ENCODE measurements around the gene RNF148.

RNF148 gene, protein sequence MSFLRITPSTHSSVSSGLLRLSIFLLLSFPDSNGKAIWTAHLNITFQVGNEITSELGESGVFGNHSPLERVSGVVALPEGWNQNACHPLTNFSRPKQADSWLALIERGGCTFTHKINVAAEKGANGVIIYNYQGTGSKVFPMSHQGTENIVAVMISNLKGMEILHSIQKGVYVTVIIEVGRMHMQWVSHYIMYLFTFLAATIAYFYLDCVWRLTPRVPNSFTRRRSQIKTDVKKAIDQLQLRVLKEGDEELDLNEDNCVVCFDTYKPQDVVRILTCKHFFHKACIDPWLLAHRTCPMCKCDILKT

DNA sequence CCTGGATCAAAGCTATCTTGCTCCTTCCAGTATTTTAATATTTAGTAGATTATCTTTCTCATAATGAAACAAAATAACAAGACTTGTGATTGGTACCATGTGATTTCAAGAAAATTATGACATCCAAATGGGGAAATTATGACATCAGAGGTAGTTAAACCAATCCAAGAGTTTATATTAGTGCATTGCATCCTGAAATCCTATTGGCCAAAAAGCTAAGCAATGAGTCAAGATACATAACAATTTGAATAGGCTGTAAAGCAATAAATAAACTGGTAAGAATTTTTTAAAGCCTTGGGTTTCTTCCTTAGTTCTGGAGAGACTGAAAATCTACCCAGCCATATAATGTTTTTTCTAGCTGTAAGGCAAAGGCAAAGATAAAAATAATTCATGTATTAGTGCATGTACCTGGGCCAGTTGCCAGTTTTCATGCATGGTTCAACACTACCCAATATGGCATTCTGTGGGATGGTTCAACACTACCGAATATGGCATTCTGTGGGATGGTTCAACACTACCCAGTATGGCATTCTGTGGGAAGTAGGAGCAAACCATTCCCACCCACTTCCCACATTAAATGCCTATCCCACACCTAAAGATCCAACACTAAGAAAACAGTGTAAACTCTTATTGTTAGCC lies at the start of gene RNF148:
TSS of gene RNF148 (minus strand) at position 51 of the 639 bp plus-strand sequence. CDS start 172 bp downstream, outside the sequence.
- DNase-seq (ENCODE audit: low spot score): no peak

DNA sequence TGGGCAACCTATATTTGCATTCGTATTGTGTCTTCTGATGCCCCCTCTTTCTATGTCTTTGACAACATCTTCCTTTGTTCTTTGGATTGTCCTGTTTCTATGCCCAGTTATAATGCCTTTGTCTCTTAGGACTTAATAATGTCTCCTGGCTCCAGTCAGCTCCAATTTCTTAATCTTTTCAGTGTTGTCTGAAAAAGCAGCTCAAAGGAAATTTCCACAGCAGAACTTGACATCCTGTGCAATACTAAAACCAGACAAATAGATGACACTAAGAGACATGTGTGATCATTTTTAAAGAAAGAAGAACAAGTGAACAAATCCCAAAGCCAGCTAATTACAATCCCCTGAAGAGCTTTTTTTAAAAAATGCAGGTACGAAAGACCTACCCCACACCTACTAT lies 47.7 kb upstream of the RNF148 start:
- no peak for DNase-seq (ENCODE audit: low spot score)

DNA sequence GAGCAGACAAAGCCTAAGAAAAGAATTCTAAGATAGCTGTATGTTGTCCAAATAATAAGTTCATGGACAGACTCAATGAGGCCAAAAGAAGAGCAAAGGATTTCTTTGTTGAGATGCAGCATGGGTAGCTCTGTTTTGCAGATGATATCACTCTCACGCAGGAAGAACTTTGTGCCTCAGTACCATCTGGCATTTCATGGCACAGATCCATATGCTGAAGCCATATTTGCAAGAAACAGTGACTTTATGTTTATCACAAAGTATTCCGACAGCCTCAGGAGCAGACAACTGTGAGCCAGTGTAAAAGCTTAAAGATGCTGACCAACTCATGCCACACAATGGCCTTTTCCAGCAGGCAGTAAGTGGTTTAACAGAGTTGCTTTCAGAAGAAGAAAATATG lies 45.5 kb upstream of the RNF148 start:
- no peak for DNase-seq (ENCODE audit: low spot score)

DNA sequence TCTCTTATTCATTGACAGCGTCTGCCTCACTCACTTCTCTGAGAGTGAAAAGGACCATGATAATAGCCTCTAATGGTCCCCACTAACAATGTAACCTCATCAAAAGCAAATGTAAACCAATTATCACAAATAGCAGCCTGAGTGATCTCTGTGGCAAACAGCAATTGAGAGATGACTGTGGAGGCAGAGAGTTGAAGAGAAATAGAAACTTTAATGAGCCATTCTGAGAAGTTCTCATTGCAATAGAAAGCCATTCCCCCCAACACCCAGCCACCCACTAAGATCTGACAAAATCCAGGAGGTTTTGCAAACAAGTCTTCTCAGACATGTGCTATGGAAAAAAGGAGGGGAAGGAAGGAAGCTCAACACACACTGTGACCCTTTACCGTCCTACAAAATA lies 44.2 kb upstream of the RNF148 start:
- DNase-seq (ENCODE audit: low spot score): no peak

DNA sequence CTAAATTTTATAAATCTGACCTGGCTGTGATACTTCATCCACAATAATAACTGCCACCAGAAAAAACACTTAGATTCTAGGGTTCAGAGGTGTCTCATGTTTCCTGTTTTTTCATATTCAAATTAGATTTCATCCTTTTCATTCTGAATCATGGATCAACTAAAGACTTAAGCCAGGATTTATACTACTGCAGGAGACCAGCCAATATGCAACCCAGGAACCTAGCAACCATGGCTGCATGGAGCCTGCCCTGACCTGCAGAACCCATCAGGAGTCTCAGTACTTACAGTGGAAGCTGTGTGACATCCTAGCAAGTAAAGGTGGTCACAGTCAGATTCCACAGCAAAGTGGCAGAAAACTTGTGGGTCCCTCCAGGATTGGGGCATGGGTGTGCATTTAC lies 40.5 kb upstream of the RNF148 start:
- no peak for DNase-seq (ENCODE audit: low spot score)

DNA sequence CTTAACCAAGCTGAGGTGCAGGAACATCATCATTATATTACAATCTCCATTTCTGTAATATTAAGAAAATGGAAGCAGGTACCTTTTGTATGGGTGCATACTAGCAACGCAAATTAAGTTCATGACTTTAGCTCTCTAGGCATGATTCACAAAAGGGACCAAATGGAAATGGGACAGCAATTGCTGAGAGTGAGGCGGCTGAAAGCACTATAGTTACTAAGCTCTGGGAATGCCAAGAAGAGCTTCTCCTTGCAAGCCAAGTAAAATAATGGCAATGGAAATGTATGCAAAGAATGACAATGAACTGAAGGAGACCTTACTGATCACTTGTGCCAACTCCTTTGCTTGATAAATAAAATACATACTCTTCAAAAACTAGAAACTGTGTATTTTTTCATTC lies 36.2 kb upstream of the RNF148 start:
- no peak for DNase-seq (ENCODE audit: low spot score)

DNA sequence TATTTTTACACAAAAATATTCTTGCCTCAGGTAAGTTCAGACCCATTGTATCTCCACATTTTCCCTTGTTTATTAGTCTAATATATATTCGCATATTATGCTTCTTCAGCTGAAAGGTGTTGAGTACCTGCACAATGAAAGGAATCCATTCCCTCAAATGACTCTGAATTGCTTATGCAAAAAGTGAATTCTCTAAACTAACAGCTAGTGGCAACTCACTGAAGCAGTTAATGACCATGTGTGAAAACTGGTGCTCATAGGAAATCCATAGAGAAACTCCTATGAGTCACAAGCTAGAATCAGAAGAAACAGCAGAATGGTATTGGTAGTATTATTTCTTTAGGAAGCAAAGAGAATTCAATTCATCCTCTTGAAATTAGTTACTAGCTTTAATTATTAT lies 33.5 kb upstream of the RNF148 start:
- no peak for DNase-seq (ENCODE audit: low spot score)

DNA sequence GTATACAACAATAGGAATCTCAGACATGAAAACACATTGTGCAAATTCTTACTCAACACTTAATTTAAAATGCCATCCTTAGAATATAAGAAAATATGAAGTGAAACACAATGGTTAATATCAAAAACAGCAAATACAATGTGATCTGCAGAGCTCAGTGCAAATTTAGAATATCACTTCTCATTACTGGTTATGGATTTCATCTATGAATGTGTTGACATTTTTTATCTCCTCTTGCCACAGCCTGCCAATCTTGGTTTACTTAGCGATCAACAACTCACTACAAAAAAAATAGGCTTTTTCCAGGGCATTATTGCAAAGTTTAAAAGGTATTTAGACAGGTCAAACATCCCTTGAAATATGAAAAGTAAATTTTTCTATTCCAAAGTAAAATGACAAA lies 25.0 kb upstream of the RNF148 start:
- DNase-seq (ENCODE audit: low spot score): no peak

DNA sequence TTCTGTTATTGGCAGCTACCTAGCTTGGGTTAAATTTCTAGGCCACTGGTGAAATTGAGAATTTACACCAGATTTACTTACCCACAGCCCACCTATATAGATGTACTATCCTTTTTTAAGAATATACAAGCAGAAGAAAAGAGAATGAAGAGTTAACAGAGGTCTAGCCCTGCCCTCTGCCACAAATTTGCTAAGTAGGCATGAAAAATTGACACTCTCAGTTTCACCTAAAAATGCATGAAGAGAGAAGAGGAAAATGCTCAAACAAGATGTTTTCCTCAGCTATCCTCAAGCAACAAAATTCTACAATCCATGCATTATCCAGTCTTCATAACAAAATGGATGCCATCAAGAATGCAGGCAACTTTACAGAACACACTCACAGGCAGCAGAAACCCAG lies 24.6 kb upstream of the RNF148 start:
- no peak for DNase-seq (ENCODE audit: low spot score)

DNA sequence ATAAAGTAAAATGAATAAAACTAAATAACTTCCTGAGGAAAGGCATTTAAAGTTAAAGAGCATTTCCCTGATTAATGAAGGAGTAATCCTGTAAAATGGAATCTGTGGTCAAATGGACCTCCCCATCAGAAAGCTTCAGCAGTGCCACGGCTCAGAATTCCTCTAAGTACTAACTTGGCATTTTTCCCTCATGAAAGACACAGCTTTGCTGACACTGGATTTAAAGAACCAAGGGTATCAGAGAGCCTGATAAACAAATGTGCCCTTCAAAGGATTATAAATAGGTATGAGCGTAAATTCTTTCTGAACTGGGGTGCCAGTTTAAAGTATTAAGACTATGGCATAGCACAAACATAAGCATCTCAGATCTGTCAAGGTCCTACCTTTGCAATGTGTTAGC lies 24.2 kb upstream of the RNF148 start:
- DNase-seq (ENCODE audit: low spot score): no peak

DNA sequence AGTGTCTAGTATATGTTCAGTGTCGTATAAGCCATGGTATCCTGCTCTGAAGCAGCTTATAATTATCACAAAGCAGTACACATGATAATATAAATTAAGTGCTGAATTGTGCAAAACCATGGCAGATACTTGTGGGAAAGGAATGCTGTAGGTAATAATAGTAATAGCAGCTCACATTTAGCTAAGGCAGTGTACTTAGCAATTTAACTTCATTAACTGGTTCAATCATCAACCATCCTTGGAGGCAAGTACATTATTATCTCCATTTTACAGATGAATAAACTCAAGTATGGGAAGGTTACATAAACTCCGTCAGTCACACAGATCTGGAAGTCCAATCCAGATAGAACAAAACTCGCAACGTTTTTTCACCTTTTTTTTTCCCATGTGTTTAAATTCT lies 21.6 kb upstream of the RNF148 start:
- no peak for DNase-seq (ENCODE audit: low spot score)

DNA sequence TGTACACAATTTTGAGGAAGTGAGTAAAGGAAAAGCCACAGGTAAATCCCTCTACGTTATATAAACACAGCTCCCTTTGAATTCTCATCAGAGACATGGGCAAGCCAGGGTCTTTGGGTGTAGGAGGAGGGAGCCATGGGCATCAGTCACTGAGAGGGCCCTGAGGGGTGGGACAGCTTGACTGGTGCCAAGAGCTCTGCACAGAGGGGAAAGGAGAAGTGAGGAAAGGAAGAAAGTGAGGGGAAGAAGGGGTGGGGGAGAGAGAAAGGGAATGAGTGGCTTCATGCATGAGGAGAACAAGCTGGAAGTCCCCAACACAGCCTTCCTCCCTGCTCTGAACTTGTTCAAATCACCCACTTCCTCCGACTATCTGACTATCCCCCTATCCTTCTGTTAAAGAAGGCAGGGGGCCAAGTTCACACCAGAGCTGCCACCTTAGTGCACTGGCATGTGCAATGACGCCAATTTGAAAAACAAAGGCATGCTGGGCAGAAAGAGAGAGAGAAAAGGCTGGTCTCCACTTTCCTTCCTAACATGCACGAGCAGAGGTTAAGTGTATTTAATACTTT lies 16.4 kb upstream of the RNF148 start:
- DNase-seq (ENCODE audit: low spot score): no peak

DNA sequence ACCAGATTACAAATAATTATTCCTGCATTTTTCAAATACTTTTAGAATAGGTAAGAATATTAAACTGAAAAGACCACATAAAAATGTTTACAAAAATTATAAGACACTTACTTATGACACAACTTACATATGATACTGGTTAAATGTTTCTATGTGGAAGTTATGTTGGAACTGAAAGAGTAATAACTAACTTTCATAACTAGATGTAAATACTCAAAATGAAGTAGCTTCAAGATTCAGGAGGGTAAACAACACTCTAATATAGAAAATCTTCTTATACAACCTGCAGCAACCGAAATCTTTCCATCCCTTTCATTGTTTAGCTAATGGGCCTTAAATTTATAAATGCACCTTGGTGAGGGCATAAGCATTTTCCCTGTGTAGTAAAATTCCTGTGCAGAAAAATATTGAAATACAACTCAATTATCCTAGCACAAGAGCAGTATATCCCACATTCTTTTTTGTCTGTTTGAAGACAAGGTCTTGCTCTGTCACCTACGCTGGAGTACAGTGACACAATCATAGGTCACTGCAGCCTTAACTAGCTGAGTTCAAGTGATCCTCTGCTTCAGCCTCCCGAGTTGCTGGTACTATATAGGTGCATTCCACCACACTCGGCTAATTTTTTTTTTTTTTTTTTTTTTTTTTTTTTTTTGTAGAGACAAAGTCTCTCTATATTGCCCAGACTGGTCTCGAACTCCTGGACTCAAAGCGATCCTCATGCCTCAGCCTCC lies 14.8 kb upstream of the RNF148 start:
- DNase-seq (ENCODE audit: low spot score): no peak

DNA sequence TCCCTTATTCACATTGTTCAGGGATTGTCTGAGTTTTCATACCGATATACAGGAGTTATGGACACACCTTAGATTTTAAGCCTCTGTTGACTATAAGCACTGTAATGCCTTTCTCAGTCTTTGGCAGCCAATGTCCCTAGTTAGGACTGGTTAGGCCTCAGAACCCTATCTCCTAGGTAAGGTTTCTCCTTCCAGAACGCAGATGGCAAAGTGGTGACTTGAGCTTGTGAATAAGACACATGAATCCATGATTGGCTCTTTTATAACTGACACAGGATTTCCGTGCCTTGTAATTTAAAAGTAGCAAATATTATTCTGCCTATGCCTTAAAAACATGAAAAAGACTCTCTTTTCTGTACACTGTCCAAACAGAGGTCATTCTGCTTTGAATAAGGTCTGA lies 12.5 kb upstream of the RNF148 start:
- DNase-seq (ENCODE audit: low spot score): no peak

DNA sequence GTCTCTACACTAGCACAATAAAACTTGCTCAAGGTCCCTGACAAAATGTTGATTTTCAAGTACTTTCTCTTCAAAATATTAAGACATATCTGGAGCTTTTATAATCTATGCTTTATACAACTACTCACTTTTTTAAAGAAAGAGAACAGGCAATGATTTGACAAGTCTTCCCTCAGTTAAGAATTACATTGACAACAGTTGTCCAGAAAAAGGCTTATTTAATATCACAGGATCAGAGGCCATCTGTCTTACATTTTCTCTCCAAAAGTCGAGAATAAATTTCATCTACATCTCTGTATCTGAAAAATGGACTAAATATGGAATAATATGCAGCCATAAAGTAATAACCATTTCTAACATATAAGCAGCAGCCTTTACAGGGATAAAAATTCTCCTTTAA lies 8.2 kb upstream of the RNF148 start:
- no peak for DNase-seq (ENCODE audit: low spot score)

DNA sequence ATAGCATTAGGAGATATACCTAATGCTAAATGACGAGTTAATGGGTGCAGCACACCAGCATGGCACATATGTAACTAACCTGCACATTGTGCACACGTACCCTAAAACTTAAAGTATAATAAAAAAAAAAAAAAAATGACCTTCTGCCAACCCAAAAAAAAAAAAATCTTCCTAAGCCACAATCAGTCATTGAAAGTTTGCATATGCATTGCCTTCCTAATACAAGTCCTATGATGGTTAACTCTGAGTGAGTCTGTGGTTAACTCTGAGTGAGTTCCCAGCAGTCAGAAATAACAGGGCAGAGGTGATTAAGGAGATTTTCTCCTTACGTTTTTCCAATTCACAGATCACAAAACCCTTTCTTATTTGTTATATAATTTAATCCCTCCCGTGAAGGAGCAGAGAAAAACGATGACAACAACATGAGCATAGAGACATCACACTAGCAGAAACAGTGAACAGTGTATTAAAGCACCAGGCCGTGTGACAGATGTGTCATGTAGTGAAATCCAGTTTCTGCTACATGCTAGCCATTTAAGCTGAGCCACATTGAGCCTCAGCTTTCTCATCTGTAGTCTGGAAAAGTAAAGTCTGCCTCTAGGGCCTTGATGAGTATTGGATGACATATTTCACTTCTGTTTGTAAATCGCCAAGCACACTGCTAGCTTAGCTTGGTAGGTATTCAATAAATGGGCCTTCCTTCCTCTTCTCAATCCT lies 7.4 kb upstream of the RNF148 start:
- no peak for DNase-seq (ENCODE audit: low spot score)

DNA sequence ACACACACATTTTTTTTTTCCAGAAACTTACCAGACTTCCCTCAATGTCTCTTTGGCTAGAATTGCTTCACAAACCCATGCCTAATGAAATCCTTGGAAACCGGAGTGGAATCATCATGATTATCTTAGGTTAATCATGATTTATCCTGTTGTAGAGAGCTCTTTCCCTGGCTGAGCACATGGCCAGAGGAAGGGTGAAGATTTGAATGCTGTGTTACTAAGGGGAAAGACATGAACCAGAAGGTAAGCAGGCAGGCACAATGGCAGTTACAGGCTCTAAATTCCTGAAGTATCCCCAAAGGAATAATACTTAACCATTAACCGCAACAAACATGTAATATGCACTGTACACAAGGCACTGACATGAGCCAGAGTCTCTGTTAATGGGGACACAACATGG lies 4.1 kb upstream of the RNF148 start:
- DNase-seq (ENCODE audit: low spot score): no peak

DNA sequence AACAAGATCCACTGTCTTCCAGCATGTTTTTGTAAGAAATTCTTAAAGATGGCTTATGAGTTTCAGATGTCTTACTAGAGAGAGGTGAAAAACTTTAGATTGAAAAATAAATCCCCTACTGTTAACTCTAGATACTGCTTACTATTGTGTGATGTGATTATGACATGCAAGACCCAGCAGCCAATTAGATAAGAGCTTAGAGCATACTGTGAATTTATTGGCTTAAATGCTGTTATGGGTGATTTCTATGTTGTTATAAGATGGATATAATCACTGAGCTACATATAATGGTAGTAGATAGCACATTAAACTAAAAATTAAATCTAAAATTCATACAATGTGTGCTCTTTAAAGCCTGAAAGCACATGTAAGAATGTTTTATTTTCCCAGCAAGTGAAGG lies 3.7 kb downstream of the RNF148 start, which contains the start of gene RNF133:
TSS of gene RNF133 (minus strand) at position 101 of the 400 bp plus-strand sequence. CDS start 199 bp downstream, outside the sequence.
- no peak for DNase-seq (ENCODE audit: low spot score)

DNA sequence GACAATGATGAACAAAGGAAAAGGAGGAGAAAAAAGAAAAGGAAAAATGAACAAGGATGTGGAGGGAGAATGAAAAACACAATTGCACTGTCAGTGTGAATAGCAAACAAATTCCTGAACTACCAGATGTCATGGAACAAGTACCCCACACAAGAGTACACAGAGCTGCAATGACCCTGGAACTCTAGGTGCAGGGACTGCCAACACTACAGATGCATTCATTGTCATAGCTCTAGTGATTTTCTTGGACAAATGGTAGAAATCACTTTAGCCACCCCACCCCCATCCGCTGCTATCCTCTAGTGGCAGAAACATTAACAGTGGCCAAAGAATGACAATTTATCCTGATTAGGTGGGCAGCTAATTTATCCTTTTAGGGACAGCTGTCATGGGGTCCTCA lies 6.9 kb downstream of the RNF148 start:
- DNase-seq (ENCODE audit: low spot score): no peak

DNA sequence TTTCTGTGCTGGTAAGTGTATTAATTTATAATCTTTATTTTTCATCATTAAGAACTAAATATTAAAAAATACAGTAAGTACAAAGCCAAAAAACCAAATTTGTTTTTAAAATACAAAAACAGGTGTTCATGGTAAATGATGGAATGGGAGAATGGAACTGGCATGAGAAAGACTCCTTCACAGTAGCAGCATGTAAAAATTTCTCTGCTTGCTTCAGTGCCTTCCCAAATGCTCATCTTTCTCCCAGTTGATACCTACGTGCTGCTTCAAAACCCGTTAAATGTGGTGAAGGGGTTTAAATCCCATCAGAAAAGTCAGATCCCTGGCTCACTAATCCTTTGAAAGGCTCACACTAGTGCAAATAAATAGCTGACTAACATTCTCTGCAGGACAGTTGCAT lies 8.0 kb downstream of the RNF148 start:
- no peak for DNase-seq (ENCODE audit: low spot score)

DNA sequence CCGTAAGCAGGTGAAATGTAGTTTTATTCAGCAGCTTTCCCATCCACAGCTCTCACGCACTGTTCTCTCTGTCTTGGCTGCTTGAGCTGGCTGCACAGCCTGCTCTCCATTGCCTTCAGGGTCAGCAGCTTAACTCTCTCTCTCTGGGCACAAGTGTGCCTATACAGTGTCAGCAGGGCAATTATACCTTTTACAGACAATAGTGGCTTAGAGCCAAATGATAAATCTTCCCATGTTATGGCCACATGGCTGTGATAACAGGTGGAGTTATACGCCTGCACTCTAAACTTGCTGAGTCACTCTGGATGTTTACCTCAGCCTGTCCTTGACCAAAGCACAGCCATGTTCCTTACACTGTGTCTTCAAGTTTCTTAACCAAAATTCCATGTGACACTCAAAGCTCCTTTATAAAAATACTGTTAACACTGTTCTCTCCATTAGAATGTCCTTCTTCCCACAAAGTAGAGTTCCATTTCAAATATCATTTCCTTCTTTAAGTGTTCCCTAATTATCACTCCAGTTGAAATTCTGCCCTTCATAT lies 9.9 kb downstream of the RNF148 start:
- no peak for DNase-seq (ENCODE audit: low spot score)

Measured in HuH-7.5 (cell line).